SK-N-SH (cell line): ENCODE measurements around the gene MAPKBP1. TPM values are rescaled to one million over a fixed set of nuclear protein-coding genes. Genes with fewer than 3 reads are reported as not detected.

Experiments used
- CTCF ChIA-PET: fragments of 300-600, 350-600 bp; formaldehyde crosslinking; extraction: SDS; loops from one replicate; lab custom pipeline; 2021; lab: Yijun Ruan, JAX
- POLR2A ChIA-PET: fragments of 350-600 bp; sonication (Branson Sonifier 250); formaldehyde crosslinking; extraction: SDS; loops from one replicate; lab custom pipeline; 2020; ENCODE audit warnings: antibody characterized with exemption, inconsistent platforms; lab: Yijun Ruan, JAX
- DNase-seq: peaks from one replicate; pipeline ENCODE4 v3.0.0; 2012
- H2AFZ ChIP-seq: fragments of 200-600 bp; sonication (generic); 2 replicates; pipeline ENCODE4 v1.8.1; 2016; ENCODE audit warnings: antibody characterized with exemption, mild to moderate bottlenecking, low read depth
- H3F3A ChIP-seq: fragments of 200-600 bp; sonication (generic); replicated peaks from 2 replicates; pipeline ENCODE3; 2016; ENCODE audit warnings: antibody characterized with exemption, mild to moderate bottlenecking; ENCODE audit not compliant: insufficient read depth
- H3K27ac ChIP-seq, 2 experiments: fragments of 200-500 bp in 1 of 2; fragments of 200-600 bp in 1 of 2; sonication (Bioruptor generic) in 1 of 2; sonication (generic), shearing (Covaris generic) in 1 of 2; 2 replicates each; pipeline versions ENCODE4 v1.5.1 to v1.6.1; 2014 to 2016; ENCODE audit warnings: low read depth in 2 of 2, inconsistent platforms in 1 of 2, low read length in 1 of 2, mild to moderate bottlenecking in 1 of 2, mixed read lengths in 1 of 2
- H3K27me3 ChIP-seq: fragments of 200-600 bp; sonication (generic), shearing (Covaris generic); 2 replicates; pipeline ENCODE4 v1.6.1; 2016; ENCODE audit warnings: mixed run types; ENCODE audit not compliant: insufficient read depth
- H3K36me3 ChIP-seq, 2 experiments: fragments of 200-500 bp in 1 of 2; fragments of 200-600 bp in 1 of 2; sonication (Bioruptor generic) in 1 of 2; sonication (generic) in 1 of 2; replicated peaks in 1 of 2; 2 replicates each; pipeline versions ENCODE3 to v1.5.1; 2014 to 2016; ENCODE audit warnings: low read length in 1 of 2, mild to moderate bottlenecking in 1 of 2; ENCODE audit not compliant: insufficient read depth in 2 of 2, control insufficient read depth in 1 of 2
- H3K4me1 ChIP-seq, 2 experiments: fragments of 200-500 bp in 1 of 2; fragments of 200-600 bp in 1 of 2; sonication (Bioruptor generic) in 1 of 2; sonication (generic), shearing (Covaris generic) in 1 of 2; 2 replicates each; pipeline versions ENCODE4 v1.5.1 to v1.6.1; 2014 to 2016; ENCODE audit warnings: low read depth in 1 of 2, low read length in 1 of 2, mixed run types in 1 of 2; ENCODE audit not compliant: insufficient read depth in 2 of 2, control insufficient read depth in 1 of 2
- H3K4me2 ChIP-seq: fragments of 200-600 bp; sonication (generic), shearing (Covaris generic); 2 replicates; pipeline ENCODE4 v1.6.1; 2017; ENCODE audit warnings: mixed run types
- H3K4me3 ChIP-seq, 2 experiments: fragments of 200-500 bp in 1 of 2; fragments of 200-600 bp in 1 of 2; sonication (Bioruptor generic) in 1 of 2; sonication (generic), shearing (Covaris generic) in 1 of 2; 2 replicates each; pipeline versions ENCODE4 v1.5.1 to v1.8.1; 2014 to 2016; ENCODE audit warnings: low read depth in 2 of 2, inconsistent platforms in 1 of 2, low read length in 1 of 2, mild to moderate bottlenecking in 1 of 2, mixed read lengths in 1 of 2, moderate library complexity in 1 of 2
- H3K79me2 ChIP-seq: fragments of 200-600 bp; sonication (generic); 2 replicates; pipeline ENCODE4 v1.8.1; 2017; ENCODE audit warnings: mild to moderate bottlenecking; ENCODE audit not compliant: insufficient read depth
- H3K9ac ChIP-seq: fragments of 200-600 bp; sonication (generic); 2 replicates; pipeline ENCODE4 v1.6.1; 2017; ENCODE audit warnings: mixed run types
- H3K9me2 ChIP-seq: fragments of 200-600 bp; sonication (generic); 2 replicates; pipeline ENCODE4 v1.6.1; 2017; ENCODE audit warnings: mixed run types
- H3K9me3 ChIP-seq: fragments of 200-600 bp; sonication (generic); 2 replicates; pipeline ENCODE4 v1.6.1; 2017; ENCODE audit warnings: mixed run types, mild to moderate bottlenecking, moderate library complexity
- H4K20me1 ChIP-seq: fragments of 200-600 bp; sonication (generic); 2 replicates; pipeline ENCODE4 v1.6.1; 2017; ENCODE audit warnings: mild to moderate bottlenecking, mixed run types; ENCODE audit not compliant: insufficient read depth
- EP300 ChIP-seq, 2 experiments: IDR thresholded peaks; 2 replicates each; pipeline versions ENCODE4 v1.4.0 to v1.6.1; 2012; ENCODE audit warnings: borderline replicate concordance in 1 of 2, low read depth in 1 of 2, low read length in 1 of 2
- FOSL2 ChIP-seq: IDR thresholded peaks from 2 replicates; pipeline ENCODE4 v1.4.0; 2012; ENCODE audit warnings: low read depth, mild to moderate bottlenecking, moderate library complexity, borderline replicate concordance
- GATA2 ChIP-seq: sonication (generic); formaldehyde crosslinking; IDR thresholded peaks from 2 replicates; pipeline ENCODE4 v1.5.0; 2020; ENCODE audit warnings: mild to moderate bottlenecking, missing genetic modification reagents
- MAX ChIP-seq: IDR thresholded peaks from 2 replicates; pipeline ENCODE4 v1.4.0; 2012; ENCODE audit warnings: low read depth
- MEF2A ChIP-seq: IDR thresholded peaks from 2 replicates; pipeline ENCODE4 v1.4.0; 2012; ENCODE audit warnings: low read depth, borderline replicate concordance
- MXI1 ChIP-seq: IDR thresholded peaks from 2 replicates; pipeline ENCODE4 v1.6.1; 2012; ENCODE audit warnings: mild to moderate bottlenecking, low read depth, low read length, improper control_type of control experiment
- NFIC ChIP-seq: IDR thresholded peaks from 2 replicates; pipeline ENCODE4 v1.4.0; 2012; ENCODE audit warnings: borderline replicate concordance
- NRF1 ChIP-seq: IDR thresholded peaks from 2 replicates; pipeline ENCODE4 v1.6.1; 2012; ENCODE audit warnings: low read depth, mild to moderate bottlenecking, low read length
- RFX5 ChIP-seq: IDR thresholded peaks from 2 replicates; pipeline ENCODE4 v1.6.1; 2012; ENCODE audit warnings: mild to moderate bottlenecking, improper control_type of control experiment, low read length
- USF2 ChIP-seq: fragments of 150-350 bp; IDR thresholded peaks from 2 replicates; pipeline ENCODE4 v1.6.1; 2017; ENCODE audit warnings: antibody characterized with exemption, low read length, low read depth, borderline replicate concordance
- YY1 ChIP-seq: IDR thresholded peaks from 2 replicates; pipeline ENCODE4 v1.4.0; 2012; ENCODE audit warnings: low read depth, mild to moderate bottlenecking
- ZBTB33 ChIP-seq: IDR thresholded peaks from 2 replicates; pipeline ENCODE4 v1.4.0; 2012; ENCODE audit warnings: low read depth, borderline replicate concordance
- WGBS: methylation state at CpG from one replicate; pipeline ENCODE4 v1.1.6; 2017; ENCODE audit warnings: low lambda C conversion rate; 5-methylcytosine and 5-hydroxymethylcytosine counted together
- polyA plus RNA-seq, 3 experiments: library from polyadenylated mRNA; depleted of rRNA; stranded (reverse); fragments of >200 nt; gene quantifications; 2 replicates each; pipeline ENCODE4 v1.2.3, GENCODE V29; 2012

MAPKBP1 gene
- polyA plus RNA-seq, 1 of the 3 experiments (the other 2 are of a cell fraction): 5.2 TPM

GRCh38 chr15:41821831-41822230 is 47.5 kb downstream of the MAPKBP1 start (continued):
- TF ChIP-seq USF2 (no peak), YY1 (no peak), RFX5 (no peak), GATA2 (CRISPR knock-in tag) (no peak), EP300 (IDR thresholded peaks at IDR 0.05; ENCODE audit: borderline replicate concordance in 1 of 2, low read depth in 1 of 2, low read length in 1 of 2) (no peak), FOSL2 (no peak), MEF2A (no peak), MAX (no peak)

GRCh38 chr15:41822471-41822870 is 48.2 kb downstream of the MAPKBP1 start:
- no peak overlapping the region for H3K4me3 ChIP-seq
- no peak overlapping the region for H3K27ac ChIP-seq
- H2AFZ ChIP-seq: no peak overlapping the region
- no peaks in the 10 kb centered on the region for H3K79me2 ChIP-seq
- no peak for DNase-seq
- TF ChIP-seq ZBTB33 (no peak), NFIC (no peak)
- peaks cover 0 to 61% of the 10 kb centered on the region in 2 experiments for H3K36me3 ChIP-seq
- H3K4me2 ChIP-seq: no peak overlapping the region
- H3K9me3 ChIP-seq: no peaks in the 10 kb centered on the region
- H3K4me1 ChIP-seq: peaks cover 0 to 3% of the 10 kb centered on the region in 2 experiments; a peak in 1 of 4 replicates
- H4K20me1 ChIP-seq: no peaks in the 10 kb centered on the region
- no peaks in the 10 kb centered on the region for H3K27me3 ChIP-seq
- H3F3A ChIP-seq: no peaks in the 10 kb centered on the region
- ChIA-PET CTCF (interaction anchor here (1.6 to 8.6 kb wide), 4 partner anchors 11 to 218 kb away, joined by 5 to 66 read pairs (median 14); partner anchors contain the start of gene MAPKBP1), POLR2A (no interaction called here)
- H3K9ac ChIP-seq: no peak overlapping the region
- no peaks in the 10 kb centered on the region for H3K9me2 ChIP-seq
- WGBS: 97% methylated on average over 6 of the region's 6 CpGs

GRCh38 chr15:41822957-41823356 is 48.7 kb downstream of the MAPKBP1 start:
- POLR2A ChIA-PET: no interaction called here
- Histone ChIP-seq H3K27ac (no peak overlapping the region), H4K20me1 (no peaks in the 10 kb centered on the region), H3K79me2 (no peaks in the 10 kb centered on the region), H3F3A (no peaks in the 10 kb centered on the region), H3K9me3 (no peaks in the 10 kb centered on the region), H3K9ac (no peak overlapping the region), H3K4me3 (no peak overlapping the region), H3K27me3 (no peaks in the 10 kb centered on the region), H3K4me1 (peaks cover 0 to 3% of the 10 kb centered on the region in 2 experiments; a peak in 1 of 4 replicates), H2AFZ (no peak overlapping the region), H3K4me2 (no peak overlapping the region), H3K36me3 (peaks cover 0 to 56% of the 10 kb centered on the region in 2 experiments), H3K9me2 (no peaks in the 10 kb centered on the region)
- WGBS: no CpG with 5 or more reads among the region's 6 CpGs
- TF ChIP-seq FOSL2 (no peak), USF2 (no peak), MXI1 (no peak), NRF1 (no peak)
- CTCF ChIA-PET: interaction anchor here (0.6 to 8.6 kb wide), 5 partner anchors 12 to 370 kb away, joined by 3 to 66 read pairs (median 13); partner anchors contain the start of gene MAPKBP1
- no peak for DNase-seq
